Measurements from ENCODE around the gene ABTB2. TPM values are rescaled to one million over a fixed set of nuclear protein-coding genes. Genes with fewer than 3 reads are reported as not detected.

ABTB2 gene
- total and polyA plus RNA-seq, 7 donors: 4.5 to 24.7 (median 18.5) TPM

- no peak for ATAC-seq
- 92 to 95% (median 93%) methylated on average over 10 of the region's 10 CpGs for WGBS, 3 donors
Observed at GRCh38 chr11:34314936-34315335, 42.9 kb downstream of the ABTB2 start.

GRCh38 chr11:34314176-34314575 is 43.6 kb downstream of the ABTB2 start:
- Histone ChIP-seq H3K27me3 (ENCODE audit: insufficient read depth in 3 of 3, low read length in 2 of 3) (no peaks in the 10 kb centered on the region), H3K27ac (peak overlapping the region; percentile 94), H3K4me1 (peaks cover 86% of the 10 kb centered on the region), H3K36me3 (ENCODE audit: insufficient read depth in 1 of 2, low read depth in 1 of 2) (no peaks in the 10 kb centered on the region), H3K9me3 (no peaks in the 10 kb centered on the region), H3K4me3 (no peak overlapping the region)
- DNase-seq: no peak
- intact Hi-C loops (cut with DNase I): loop anchor here in 1 of 2 donors (5.0 kb wide), 1 partner anchor 52 kb away; no protein-coding TSS in a partner anchor
- TF ChIP-seq, protein P1, sequence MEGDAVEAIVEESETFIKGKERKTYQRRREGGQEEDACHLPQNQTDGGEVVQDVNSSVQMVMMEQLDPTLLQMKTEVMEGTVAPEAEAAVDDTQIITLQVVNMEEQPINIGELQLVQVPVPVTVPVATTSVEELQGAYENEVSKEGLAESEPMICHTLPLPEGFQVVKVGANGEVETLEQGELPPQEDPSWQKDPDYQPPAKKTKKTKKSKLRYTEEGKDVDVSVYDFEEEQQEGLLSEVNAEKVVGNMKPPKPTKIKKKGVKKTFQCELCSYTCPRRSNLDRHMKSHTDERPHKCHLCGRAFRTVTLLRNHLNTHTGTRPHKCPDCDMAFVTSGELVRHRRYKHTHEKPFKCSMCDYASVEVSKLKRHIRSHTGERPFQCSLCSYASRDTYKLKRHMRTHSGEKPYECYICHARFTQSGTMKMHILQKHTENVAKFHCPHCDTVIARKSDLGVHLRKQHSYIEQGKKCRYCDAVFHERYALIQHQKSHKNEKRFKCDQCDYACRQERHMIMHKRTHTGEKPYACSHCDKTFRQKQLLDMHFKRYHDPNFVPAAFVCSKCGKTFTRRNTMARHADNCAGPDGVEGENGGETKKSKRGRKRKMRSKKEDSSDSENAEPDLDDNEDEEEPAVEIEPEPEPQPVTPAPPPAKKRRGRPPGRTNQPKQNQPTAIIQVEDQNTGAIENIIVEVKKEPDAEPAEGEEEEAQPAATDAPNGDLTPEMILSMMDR (IDR thresholded peaks at IDR 0.05): no peak
- 81 to 94% (median 84%) methylated on average over 6 of the region's 6 CpGs for whole genome bisulfite sequencing, 3 donors
- ATAC-seq: no peak

More at GRCh38 chr11:34314936-34315335, 42.9 kb downstream of the ABTB2 start:
- Histone ChIP-seq H3K36me3 (ENCODE audit: insufficient read depth in 1 of 2, low read depth in 1 of 2) (no peaks in the 10 kb centered on the region), H3K27me3 (ENCODE audit: insufficient read depth in 3 of 3, low read length in 2 of 3) (no peaks in the 10 kb centered on the region), H3K27ac (peak overlapping the region; percentile 62), H3K4me1 (peaks cover 86% of the 10 kb centered on the region), H3K9me3 (no peaks in the 10 kb centered on the region), H3K4me3 (no peak overlapping the region)
- no peak for DNase-seq
- TF ChIP-seq, protein P1 (IDR thresholded peaks at IDR 0.05): no peak
- intact Hi-C loops (cut with DNase I): loop anchor here in 1 of 2 donors (5.0 kb wide), 1 partner anchor 53 kb away; no protein-coding TSS in a partner anchor

DNA sequence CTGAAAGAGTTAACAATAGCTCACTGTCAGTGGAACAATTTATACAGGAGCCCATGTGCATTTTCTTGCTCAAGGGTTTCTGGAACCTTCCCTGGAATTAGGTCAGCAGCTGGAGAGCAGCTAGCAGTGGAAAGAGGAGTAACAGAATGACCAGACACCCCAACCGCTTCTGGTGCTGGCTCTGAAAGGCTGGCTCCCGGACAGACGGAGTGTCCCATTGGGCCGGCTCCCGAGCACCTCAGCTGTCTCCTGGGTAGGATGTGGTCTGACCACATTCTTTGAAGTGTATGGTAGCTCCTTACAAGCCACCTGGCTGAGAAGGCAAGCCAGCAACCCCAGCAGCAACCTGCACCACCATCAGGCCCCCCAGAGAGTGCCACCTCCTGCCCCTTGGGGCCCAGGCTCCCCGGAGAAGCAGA is 44.7 kb downstream of the ABTB2 start:
- intact Hi-C loops (cut with DNase I): loop anchor here (2.0 to 5.0 kb wide), 2 partner anchors 42 to 51 kb away; no protein-coding TSS in a partner anchor
- peak; percentile 61 to 91 (median 80) for ATAC-seq
- H3K4me3 ChIP-seq: no peak overlapping the region

DNA sequence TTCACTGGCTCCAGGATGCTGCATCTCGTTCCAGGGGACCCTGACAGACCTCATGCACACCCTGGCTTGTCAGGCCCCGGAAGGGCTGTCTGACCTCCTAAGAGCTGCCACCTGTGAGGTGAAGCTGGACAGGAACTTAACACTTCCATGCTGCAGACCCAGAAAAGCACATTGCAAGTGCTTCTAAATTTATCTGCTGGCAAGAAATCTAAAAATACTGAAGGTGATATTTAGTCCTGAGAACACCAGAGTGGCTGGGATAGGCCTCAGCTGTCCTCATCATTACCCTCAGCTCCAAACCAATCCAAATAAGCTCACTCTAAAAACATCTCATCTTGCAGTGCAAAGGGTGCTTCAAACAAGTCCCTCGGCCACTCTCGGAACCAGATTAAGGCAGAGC is 46.7 kb downstream of the ABTB2 start:
- intact Hi-C loops (cut with DNase I): loop anchor here in 1 of 2 donors (5.0 kb wide), 1 partner anchor 49 kb away; no protein-coding TSS in a partner anchor
- peaks cover 73% of the 10 kb centered on the region for H3K4me1 ChIP-seq
- H3K4me3 ChIP-seq: peak overlapping the region; percentile 28

More for the DNA sequence above, 44.7 kb downstream of the ABTB2 start:
- TF ChIP-seq, protein P1 (IDR thresholded peaks at IDR 0.05): no peak
- Histone ChIP-seq H3K4me1 (peaks cover 86% of the 10 kb centered on the region), H3K27ac (peak overlapping the region; percentile 94), H3K36me3 (ENCODE audit: insufficient read depth in 1 of 2, low read depth in 1 of 2) (no peaks in the 10 kb centered on the region), H3K27me3 (ENCODE audit: insufficient read depth in 3 of 3, low read length in 2 of 3) (no peaks in the 10 kb centered on the region), H3K9me3 (no peaks in the 10 kb centered on the region)
- DNase-seq: peak; percentile 58 to 74
- 16 to 24% (median 19%) methylated on average over 6 of the region's 6 CpGs for WGBS, 3 donors

More for the DNA sequence above, 46.7 kb downstream of the ABTB2 start:
- DNase-seq (peak in 1 of 2 donors; percentile 65), ATAC-seq (peak; percentile 68 to 87 (median 82))
- Histone ChIP-seq H3K27ac (peak overlapping the region; percentile 94), H3K27me3 (ENCODE audit: insufficient read depth in 3 of 3, low read length in 2 of 3) (no peaks in the 10 kb centered on the region), H3K9me3 (no peaks in the 10 kb centered on the region), H3K36me3 (ENCODE audit: insufficient read depth in 1 of 2, low read depth in 1 of 2) (no peaks in the 10 kb centered on the region)
- WGBS, 3 donors: 19 to 42% (median 36%) methylated on average over 4 of the region's 4 CpGs
- TF ChIP-seq, protein P1 (IDR thresholded peaks at IDR 0.05): no peak

All from psoas muscle (tissue), 8 donors.